GM23338 (cell line): ENCODE results near the gene TENT5C. TPM values are rescaled to one million over a fixed set of nuclear protein-coding genes. Genes with fewer than 3 reads are reported as not detected.

Source experiments
- ATAC-seq: fragments of 200-7000 bp; cut with Tn5 transposase; 3 replicates; pipeline ENCODE4 v1.9.1; 2020
- DNase-seq: peaks from one replicate; pipeline ENCODE4 v3.0.0-alpha.2; 2015; ENCODE audit warnings: low spot score
- H2AFZ ChIP-seq: fragments of 200-600 bp; sonication (generic); 2 replicates; pipeline ENCODE4 v1.8.0; 2016; ENCODE audit warnings: antibody characterized with exemption, mild to moderate bottlenecking, moderate library complexity
- H3F3A ChIP-seq: fragments of 200-600 bp; sonication (generic); replicated peaks from 2 replicates; pipeline ENCODE4 v1.8.0; 2017; ENCODE audit warnings: antibody characterized with exemption, mixed run types, low read depth
- H3K27ac ChIP-seq: fragments of 200-600 bp; sonication (generic); 2 replicates; pipeline ENCODE4 v1.6.1; 2016; ENCODE audit warnings: low read depth
- H3K27me3 ChIP-seq: fragments of 200-600 bp; sonication (generic); 2 replicates; pipeline ENCODE4 v1.8.0; 2016; ENCODE audit warnings: mild to moderate bottlenecking, mixed run types, moderate library complexity; ENCODE audit not compliant: insufficient read depth
- H3K36me3 ChIP-seq: fragments of 200-600 bp; sonication (generic); 2 replicates; pipeline ENCODE4 v1.8.0; 2016; ENCODE audit warnings: mild to moderate bottlenecking; ENCODE audit not compliant: insufficient read depth
- H3K4me1 ChIP-seq: fragments of 200-600 bp; sonication (generic); 2 replicates; pipeline ENCODE4 v1.8.0; 2016; ENCODE audit warnings: mild to moderate bottlenecking, moderate library complexity; ENCODE audit not compliant: insufficient read depth
- H3K4me2 ChIP-seq: fragments of 200-600 bp; sonication (generic); 2 replicates; pipeline ENCODE4 v1.7.1; 2017; ENCODE audit warnings: mixed run types
- H3K4me3 ChIP-seq: fragments of 200-600 bp; sonication (generic); 2 replicates; pipeline ENCODE4 v1.6.1; 2016; ENCODE audit warnings: mixed run types
- H3K79me2 ChIP-seq: fragments of 200-600 bp; sonication (generic); replicated peaks from 2 replicates; pipeline ENCODE4 v1.8.0; 2017; ENCODE audit warnings: mild to moderate bottlenecking; ENCODE audit not compliant: insufficient read depth
- H3K9me2 ChIP-seq: fragments of 200-600 bp; sonication (generic); 2 replicates; pipeline ENCODE4 v1.8.0; 2017; ENCODE audit not compliant: insufficient read depth
- H4K20me1 ChIP-seq: fragments of 200-600 bp; sonication (generic); replicated peaks from 2 replicates; pipeline ENCODE4 v1.8.0; 2017; ENCODE audit warnings: mild to moderate bottlenecking; ENCODE audit not compliant: insufficient read depth
- H3K27ac Mint-ChIP-seq: 2 replicates; pipeline ENCODE4 v1.8.0; 2020; ENCODE audit warnings: inconsistent platforms, mild to moderate bottlenecking, moderate library complexity, mixed read lengths
- H3K27me3 Mint-ChIP-seq: 3 replicates; pipeline ENCODE4 v1.8.0; 2022; ENCODE audit warnings: low read depth, mild to moderate bottlenecking, moderate library complexity, mixed read lengths, inconsistent platforms; ENCODE audit not compliant: insufficient read depth, poor library complexity
- H3K36me3 Mint-ChIP-seq: 3 replicates; pipeline ENCODE4 v1.8.0; 2021; ENCODE audit warnings: low read depth, mild to moderate bottlenecking, inconsistent platforms, moderate library complexity, mixed read lengths
- H3K4me1 Mint-ChIP-seq: 3 replicates; pipeline ENCODE4 v1.8.0; 2020; ENCODE audit warnings: mild to moderate bottlenecking, inconsistent platforms, mixed read lengths
- H3K4me3 Mint-ChIP-seq: 3 replicates; pipeline ENCODE4 v1.8.0; 2021; ENCODE audit warnings: moderate library complexity, mild to moderate bottlenecking, inconsistent platforms, mixed read lengths
- H3K9me3 Mint-ChIP-seq: 3 replicates; pipeline ENCODE4 v1.8.0; 2020; ENCODE audit warnings: moderate library complexity, mild to moderate bottlenecking, inconsistent platforms, mixed read lengths
- CREB1 ChIP-seq: fragments of 250-450 bp; sonication (Bioruptor Pico); IDR thresholded peaks from 2 replicates; pipeline ENCODE4 v1.5.0; 2020; ENCODE audit warnings: low read depth, mild to moderate bottlenecking, moderate library complexity
- ETS1 ChIP-seq: IDR thresholded peaks from 2 replicates; pipeline ENCODE4 v1.6.1; 2016; ENCODE audit warnings: antibody characterized with exemption
- EZH2 ChIP-seq: fragments of 200-600 bp; sonication (generic); IDR thresholded peaks from one replicate; pipeline ENCODE4 v1.8.0; 2017; ENCODE audit warnings: antibody characterized with exemption, mild to moderate bottlenecking, low read depth; ENCODE audit not compliant: unreplicated experiment
- EZH2phosphoT487 ChIP-seq: fragments of 200-600 bp; sonication (generic); IDR thresholded peaks from one replicate; pipeline ENCODE4 v1.8.1; 2018; ENCODE audit warnings: antibody characterized with exemption; ENCODE audit not compliant: unreplicated experiment
- JUNB ChIP-seq: IDR thresholded peaks from one replicate; pipeline ENCODE4 v1.6.1; 2016; ENCODE audit warnings: antibody characterized with exemption; ENCODE audit not compliant: unreplicated experiment
- NANOG ChIP-seq: IDR thresholded peaks from 2 replicates; pipeline ENCODE4 v1.6.1; 2016; ENCODE audit warnings: antibody characterized with exemption, borderline replicate concordance
- POLR2AphosphoS5 ChIP-seq: IDR thresholded peaks from 2 replicates; pipeline ENCODE4 v1.6.1; 2016; ENCODE audit warnings: antibody characterized with exemption, low read depth
- STAT1 ChIP-seq: IDR thresholded peaks from one replicate; pipeline ENCODE4 v1.6.1; 2016; ENCODE audit warnings: antibody characterized with exemption; ENCODE audit not compliant: unreplicated experiment
- ZNF114 ChIP-seq: fragments of 250-450 bp; sonication (Bioruptor Pico); IDR thresholded peaks from 2 replicates; pipeline ENCODE4 v1.5.0; 2020; ENCODE audit warnings: mild to moderate bottlenecking, moderate library complexity
- ZNF331 ChIP-seq: fragments of 250-450 bp; sonication (Bioruptor Pico); IDR thresholded peaks from 2 replicates; pipeline ENCODE4 v1.5.0; 2020; ENCODE audit warnings: low read depth, mild to moderate bottlenecking, moderate library complexity
- polyA plus RNA-seq: library from polyadenylated mRNA; unstranded; fragments of >200 nt; fragmentation: Nextera tagmentation; extraction: Ambion mirVana; gene quantifications from 2 replicates; pipeline ENCODE4 v1.2.1, GENCODE V29; 2016
- total RNA-seq: library from RNA; depleted of rRNA; stranded (reverse); fragments of >200 nt; shearing (Covaris generic); gene quantifications from 2 replicates; pipeline ENCODE4 v1.2.3, GENCODE V29; 2014
- TF ChIP-seq, protein P1 (sequence below), 2 experiments: fragments of 200-600 bp in 1 of 2; sonication (generic) in 1 of 2; conservative IDR thresholded peaks; 2 replicates each; pipeline versions ENCODE4 v1.5.1 to v1.6.1; 2016 to 2017; ENCODE audit warnings: antibody characterized with exemption in 2 of 2, low read depth in 2 of 2, mild to moderate bottlenecking in 2 of 2, moderate library complexity in 1 of 2
- TF ChIP-seq, protein P2 (sequence below): IDR thresholded peaks from one replicate; pipeline ENCODE4 v1.6.1; 2018; ENCODE audit warnings: antibody characterized with exemption; ENCODE audit not compliant: unreplicated experiment

TENT5C gene
- total and polyA plus RNA-seq, 2 experiments from 2014 or later = 0.23 to 0.80 TPM

GRCh38 chr1:117629625-117630422 is 24.0 kb downstream of the TENT5C start:
- no peaks in the 10 kb centered on the region for H3F3A ChIP-seq
- H4K20me1 ChIP-seq = no peaks in the 10 kb centered on the region
- Mint-ChIP-seq H3K36me3 (no peaks in the 10 kb centered on the region), H3K4me1 (peaks cover 31% of the 10 kb centered on the region), H3K4me3 (no peak overlapping the region), H3K27ac (no peak overlapping the region), H3K9me3 (no peaks in the 10 kb centered on the region), H3K27me3 (peaks cover 6% of the 10 kb centered on the region)
- no peak for TF ChIP-seq JUNB
- TF ChIP-seq CREB1 (CRISPR knock-in tag) = no peak
- TF ChIP-seq, protein P1, sequence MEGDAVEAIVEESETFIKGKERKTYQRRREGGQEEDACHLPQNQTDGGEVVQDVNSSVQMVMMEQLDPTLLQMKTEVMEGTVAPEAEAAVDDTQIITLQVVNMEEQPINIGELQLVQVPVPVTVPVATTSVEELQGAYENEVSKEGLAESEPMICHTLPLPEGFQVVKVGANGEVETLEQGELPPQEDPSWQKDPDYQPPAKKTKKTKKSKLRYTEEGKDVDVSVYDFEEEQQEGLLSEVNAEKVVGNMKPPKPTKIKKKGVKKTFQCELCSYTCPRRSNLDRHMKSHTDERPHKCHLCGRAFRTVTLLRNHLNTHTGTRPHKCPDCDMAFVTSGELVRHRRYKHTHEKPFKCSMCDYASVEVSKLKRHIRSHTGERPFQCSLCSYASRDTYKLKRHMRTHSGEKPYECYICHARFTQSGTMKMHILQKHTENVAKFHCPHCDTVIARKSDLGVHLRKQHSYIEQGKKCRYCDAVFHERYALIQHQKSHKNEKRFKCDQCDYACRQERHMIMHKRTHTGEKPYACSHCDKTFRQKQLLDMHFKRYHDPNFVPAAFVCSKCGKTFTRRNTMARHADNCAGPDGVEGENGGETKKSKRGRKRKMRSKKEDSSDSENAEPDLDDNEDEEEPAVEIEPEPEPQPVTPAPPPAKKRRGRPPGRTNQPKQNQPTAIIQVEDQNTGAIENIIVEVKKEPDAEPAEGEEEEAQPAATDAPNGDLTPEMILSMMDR (conservative IDR thresholded peaks at IDR 0.05; ENCODE audit: low read depth in 2 of 2) = no peak
- TF ChIP-seq ZNF331 (CRISPR knock-in tag) = no peak
- TF ChIP-seq EZH2 = no peak
- no peak for TF ChIP-seq STAT1
- TF ChIP-seq POLR2AphosphoS5 = no peak
- TF ChIP-seq EZH2phosphoT487 = no peak
- no peak overlapping the region for H3K4me3 ChIP-seq
- H2AFZ ChIP-seq = no peak overlapping the region
- H3K27ac ChIP-seq = no peak overlapping the region
- no peak overlapping the region for H3K4me2 ChIP-seq
- no peaks in the 10 kb centered on the region for H3K79me2 ChIP-seq
- H3K4me1 ChIP-seq = peaks cover 22% of the 10 kb centered on the region
- H3K36me3 ChIP-seq = no peaks in the 10 kb centered on the region
- ATAC-seq (no peak), DNase-seq (no peak)
- no peaks in the 10 kb centered on the region for H3K27me3 ChIP-seq
- H3K9me2 ChIP-seq = 0 out of 2 replicates have a peak, but pooled peaks cover 8% of the 10 kb centered on the region

DNA sequence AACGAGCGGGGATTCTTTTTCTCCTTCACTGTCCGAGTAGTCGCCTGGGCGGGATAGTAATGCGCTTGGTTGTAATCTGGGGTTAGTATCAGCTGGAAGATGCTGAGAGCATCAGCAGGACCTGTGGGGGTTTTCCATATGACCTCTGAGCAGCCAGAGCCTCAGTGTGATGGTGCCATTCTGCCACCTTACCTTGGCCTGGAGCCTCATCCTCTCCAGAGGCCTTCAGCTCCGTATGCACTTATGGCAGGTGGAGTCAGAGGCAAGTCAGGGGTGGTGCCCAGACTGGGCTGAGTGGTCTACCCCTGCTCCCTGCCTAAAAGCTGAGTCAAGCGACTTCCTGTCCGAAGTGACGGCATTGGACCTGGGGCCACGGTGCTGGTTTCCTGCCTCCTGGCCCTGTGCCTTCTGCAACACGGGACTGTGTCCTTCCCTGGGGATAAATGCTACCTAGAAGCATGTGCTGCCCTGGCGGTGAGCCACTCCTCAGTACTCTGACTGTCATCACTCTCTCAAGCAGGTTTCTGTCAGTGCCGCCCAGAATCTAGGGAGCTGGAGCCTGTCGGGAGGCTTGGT is 24.7 kb downstream of the TENT5C start:
- Mint-ChIP-seq H3K4me3 (no peak overlapping the region), H3K36me3 (no peaks in the 10 kb centered on the region), H3K27ac (no peak overlapping the region), H3K4me1 (peaks cover 31% of the 10 kb centered on the region), H3K9me3 (no peaks in the 10 kb centered on the region), H3K27me3 (peaks cover 6% of the 10 kb centered on the region)
- Histone ChIP-seq H3K4me1 (peaks cover 22% of the 10 kb centered on the region), H3F3A (no peaks in the 10 kb centered on the region), H2AFZ (no peak overlapping the region), H3K4me3 (no peak overlapping the region), H3K4me2 (no peak overlapping the region), H4K20me1 (no peaks in the 10 kb centered on the region), H3K36me3 (no peaks in the 10 kb centered on the region), H3K27me3 (no peaks in the 10 kb centered on the region), H3K79me2 (no peaks in the 10 kb centered on the region), H3K27ac (no peak overlapping the region), H3K9me2 (0 out of 2 replicates have a peak, but pooled peaks cover 8% of the 10 kb centered on the region)
- no peak for DNase-seq
- no peak for ATAC-seq
- TF ChIP-seq POLR2AphosphoS5 (no peak), ZNF114 (CRISPR knock-in tag) (no peak), EZH2 (no peak), ETS1 (no peak), NANOG (no peak), EZH2phosphoT487 (no peak), CREB1 (CRISPR knock-in tag) (no peak), STAT1 (no peak), JUNB (no peak), ZNF331 (CRISPR knock-in tag) (no peak)
- TF ChIP-seq, protein P1 (conservative IDR thresholded peaks at IDR 0.05; ENCODE audit: low read depth in 2 of 2) = no peak
- TF ChIP-seq, protein P2, sequence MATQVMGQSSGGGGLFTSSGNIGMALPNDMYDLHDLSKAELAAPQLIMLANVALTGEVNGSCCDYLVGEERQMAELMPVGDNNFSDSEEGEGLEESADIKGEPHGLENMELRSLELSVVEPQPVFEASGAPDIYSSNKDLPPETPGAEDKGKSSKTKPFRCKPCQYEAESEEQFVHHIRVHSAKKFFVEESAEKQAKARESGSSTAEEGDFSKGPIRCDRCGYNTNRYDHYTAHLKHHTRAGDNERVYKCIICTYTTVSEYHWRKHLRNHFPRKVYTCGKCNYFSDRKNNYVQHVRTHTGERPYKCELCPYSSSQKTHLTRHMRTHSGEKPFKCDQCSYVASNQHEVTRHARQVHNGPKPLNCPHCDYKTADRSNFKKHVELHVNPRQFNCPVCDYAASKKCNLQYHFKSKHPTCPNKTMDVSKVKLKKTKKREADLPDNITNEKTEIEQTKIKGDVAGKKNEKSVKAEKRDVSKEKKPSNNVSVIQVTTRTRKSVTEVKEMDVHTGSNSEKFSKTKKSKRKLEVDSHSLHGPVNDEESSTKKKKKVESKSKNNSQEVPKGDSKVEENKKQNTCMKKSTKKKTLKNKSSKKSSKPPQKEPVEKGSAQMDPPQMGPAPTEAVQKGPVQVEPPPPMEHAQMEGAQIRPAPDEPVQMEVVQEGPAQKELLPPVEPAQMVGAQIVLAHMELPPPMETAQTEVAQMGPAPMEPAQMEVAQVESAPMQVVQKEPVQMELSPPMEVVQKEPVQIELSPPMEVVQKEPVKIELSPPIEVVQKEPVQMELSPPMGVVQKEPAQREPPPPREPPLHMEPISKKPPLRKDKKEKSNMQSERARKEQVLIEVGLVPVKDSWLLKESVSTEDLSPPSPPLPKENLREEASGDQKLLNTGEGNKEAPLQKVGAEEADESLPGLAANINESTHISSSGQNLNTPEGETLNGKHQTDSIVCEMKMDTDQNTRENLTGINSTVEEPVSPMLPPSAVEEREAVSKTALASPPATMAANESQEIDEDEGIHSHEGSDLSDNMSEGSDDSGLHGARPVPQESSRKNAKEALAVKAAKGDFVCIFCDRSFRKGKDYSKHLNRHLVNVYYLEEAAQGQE = no peak
